Right lobe of liver (tissue), 6 donors: Measurements from ENCODE around the gene SORBS2. TPM values are rescaled to one million over a fixed set of nuclear protein-coding genes. Genes with fewer than 3 reads are reported as not detected.

Source experiments
- ATAC-seq, 4 donors: fragments of 200-7000 bp; cut with Tn5 transposase; one replicate each; pipeline ENCODE4 v1.9.1; 2020; ENCODE audit warnings: mild to moderate bottlenecking in 4 of 4, moderate library complexity in 4 of 4
- DNase-seq, 3 donors: peaks; one replicate each; pipeline ENCODE4 v3.0.0-alpha.2; 2020
- H3K27ac ChIP-seq, 3 donors: fragments of 200-600 bp; one replicate each; pipeline ENCODE4 v1.8.0; 2022
- H3K27me3 ChIP-seq, 2 donors: fragments of 200-600 bp; one replicate each; pipeline ENCODE4 v1.8.0; 2022
- H3K36me3 ChIP-seq, 4 donors: fragments of 200-600 bp; sonication (generic) in 1 of 4; one replicate each; pipeline versions ENCODE4 v1.5.1 to v1.8.0; 2017 to 2022; ENCODE audit warnings: control low read depth in 1 of 4
- H3K4me1 ChIP-seq, 4 donors: fragments of 200-600 bp; sonication (generic) in 1 of 4; one replicate each; pipeline versions ENCODE4 v1.5.1 to v1.8.0; 2017 to 2022; ENCODE audit warnings: control low read depth in 1 of 4
- H3K4me3 ChIP-seq, 3 donors: fragments of 200-600 bp; one replicate each; pipeline ENCODE4 v1.8.0; 2022
- H3K9me3 ChIP-seq, 4 donors: fragments of 200-600 bp; sonication (generic) in 1 of 4; one replicate each; pipeline versions ENCODE4 v1.5.1 to v1.8.0; 2017 to 2022; ENCODE audit warnings: control low read depth in 1 of 4
- POLR2A ChIP-seq: fragments of 450-650 bp; IDR thresholded peaks from one replicate; pipeline ENCODE4 v1.6.1; 2017; ENCODE audit warnings: antibody characterized with exemption, mild to moderate bottlenecking
- WGBS: methylation state at CpG from one replicate; pipeline ENCODE4 v1.1.6; 2018; ENCODE audit warnings: low coverage, low lambda C conversion rate; ENCODE audit not compliant: insufficient coverage; ENCODE audit errors: missing lambda C conversion rate; 5-methylcytosine and 5-hydroxymethylcytosine counted together
- intact Hi-C, 2 donors: fragments of 100-400 bp; cut with DNase I; formaldehyde crosslinking; loops; one replicate each; pipeline versions ENCODE4 v1.11.2 to v1.14.1; 2022
- total RNA-seq, 6 experiments: library from RNA; depleted of rRNA in 2 of 6; stranded (reverse); fragments of >200 nt in 2 of 6; fragmentation: NEBNext Ultra II Directional in 3 of 6; extraction: Animal tissue kit (Norgen Biotek cat#: 25700) in 3 of 6; gene quantifications; one replicate each; pipeline versions ENCODE4 v1.1.0 to v1.2.4, GENCODE V29; 2016 to 2023
- TF ChIP-seq, protein P1 (sequence below), 4 donors: fragments of 200-600 bp in 3 of 4; fragments of 450-650 bp in 1 of 4; IDR thresholded peaks; one replicate each; pipeline versions ENCODE4 v1.5.1 to v1.8.0; 2016 to 2022; ENCODE audit warnings: antibody characterized with exemption in 4 of 4, mild to moderate bottlenecking in 2 of 4
- donor health status: DM: no; HTN: yes; CAD: no.
- donor health status: DM: no; HTN: no; CAD: no.
- donor health status: DM: no; HTN: no; CAD: no.
- donor health status: DM: no; HTN: yes; CAD: no.
- donor health status: DM: no; HTN: yes; CAD: no.

Gene SORBS2
- total RNA-seq, 6 experiments from 2014 or later, result 60.8 to 144 (median 107) TPM

DNA sequence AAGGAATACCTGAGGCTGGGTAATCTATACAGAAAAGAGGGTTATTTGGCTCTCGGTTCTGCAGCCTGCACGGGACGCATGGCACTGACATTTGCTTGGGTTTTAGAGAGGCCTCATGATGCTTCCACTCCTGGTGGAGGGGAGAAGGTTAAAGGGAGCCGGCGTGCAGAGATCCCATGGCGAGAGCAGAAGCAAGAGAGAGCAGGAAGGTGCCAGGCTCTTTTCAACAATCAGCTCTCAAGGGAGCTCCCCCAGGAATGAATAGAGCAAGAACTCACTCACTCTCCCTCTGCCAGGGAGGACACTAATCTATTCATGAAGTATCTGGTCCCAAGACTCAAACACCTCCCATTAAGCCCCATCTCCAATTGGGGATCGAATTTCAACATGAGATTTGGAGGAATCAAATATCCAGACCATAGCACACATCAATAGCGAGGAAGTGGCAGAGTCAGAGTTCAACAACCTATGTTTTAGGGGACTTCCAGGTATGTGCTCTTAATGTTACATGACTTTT, 109.8 kb downstream of the SORBS2 start:
- peaks cover 0 to 14% (median 0%) of the 10 kb centered on the region in 4 donors for H3K4me1 ChIP-seq
- intact Hi-C loops, result no loop called here
- 83% methylated on average over 8 of the region's 8 CpGs for WGBS
- no peaks in the 10 kb centered on the region for H3K27me3 ChIP-seq
- TF ChIP-seq, protein P1, sequence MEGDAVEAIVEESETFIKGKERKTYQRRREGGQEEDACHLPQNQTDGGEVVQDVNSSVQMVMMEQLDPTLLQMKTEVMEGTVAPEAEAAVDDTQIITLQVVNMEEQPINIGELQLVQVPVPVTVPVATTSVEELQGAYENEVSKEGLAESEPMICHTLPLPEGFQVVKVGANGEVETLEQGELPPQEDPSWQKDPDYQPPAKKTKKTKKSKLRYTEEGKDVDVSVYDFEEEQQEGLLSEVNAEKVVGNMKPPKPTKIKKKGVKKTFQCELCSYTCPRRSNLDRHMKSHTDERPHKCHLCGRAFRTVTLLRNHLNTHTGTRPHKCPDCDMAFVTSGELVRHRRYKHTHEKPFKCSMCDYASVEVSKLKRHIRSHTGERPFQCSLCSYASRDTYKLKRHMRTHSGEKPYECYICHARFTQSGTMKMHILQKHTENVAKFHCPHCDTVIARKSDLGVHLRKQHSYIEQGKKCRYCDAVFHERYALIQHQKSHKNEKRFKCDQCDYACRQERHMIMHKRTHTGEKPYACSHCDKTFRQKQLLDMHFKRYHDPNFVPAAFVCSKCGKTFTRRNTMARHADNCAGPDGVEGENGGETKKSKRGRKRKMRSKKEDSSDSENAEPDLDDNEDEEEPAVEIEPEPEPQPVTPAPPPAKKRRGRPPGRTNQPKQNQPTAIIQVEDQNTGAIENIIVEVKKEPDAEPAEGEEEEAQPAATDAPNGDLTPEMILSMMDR (IDR thresholded peaks at IDR 0.05), result no peak
- no peak for TF ChIP-seq POLR2A
- DNase-seq (no peak), ATAC-seq (peak in 3 of 4 donors; percentile 11 to 23 (median 19))
- H3K27ac ChIP-seq, result no peak overlapping the region
- no peaks in the 10 kb centered on the region for H3K36me3 ChIP-seq
- no peak overlapping the region for H3K4me3 ChIP-seq
- H3K9me3 ChIP-seq, result peaks cover 0 to 6% (median 0%) of the 10 kb centered on the region in 4 donors

DNA sequence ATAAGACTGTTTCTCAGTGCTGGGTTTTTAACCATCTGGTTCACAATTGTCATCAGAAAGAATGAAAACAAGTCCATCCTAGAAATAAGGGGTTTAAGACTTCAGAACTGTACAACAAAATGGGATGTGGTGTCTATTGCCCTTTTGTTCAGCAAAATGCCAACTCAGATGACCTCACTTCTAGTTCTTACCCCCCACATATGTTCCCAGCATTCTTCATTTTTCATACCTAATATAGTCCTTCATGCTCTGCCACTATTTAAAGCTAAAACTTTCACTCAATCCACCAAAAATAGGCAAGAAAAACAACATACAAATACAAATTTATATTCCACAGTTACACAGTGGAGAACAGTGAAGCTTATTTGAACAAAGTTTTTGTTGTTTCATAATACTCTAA, 111.4 kb downstream of the SORBS2 start:
- Histone ChIP-seq H3K4me1 (peaks cover 0 to 22% (median 4%) of the 10 kb centered on the region in 4 donors), H3K9me3 (no peaks in the 10 kb centered on the region), H3K4me3 (no peak overlapping the region), H3K36me3 (no peaks in the 10 kb centered on the region), H3K27ac (peak overlapping the region in 2 of 3 donors; percentile 28 to 38), H3K27me3 (no peaks in the 10 kb centered on the region)
- TF ChIP-seq, protein P1 (IDR thresholded peaks at IDR 0.05), result no peak
- no peak for TF ChIP-seq POLR2A
- DNase-seq (no peak), ATAC-seq (peak; percentile 12 to 43 (median 40))
- intact Hi-C loops, result no loop called here

DNA sequence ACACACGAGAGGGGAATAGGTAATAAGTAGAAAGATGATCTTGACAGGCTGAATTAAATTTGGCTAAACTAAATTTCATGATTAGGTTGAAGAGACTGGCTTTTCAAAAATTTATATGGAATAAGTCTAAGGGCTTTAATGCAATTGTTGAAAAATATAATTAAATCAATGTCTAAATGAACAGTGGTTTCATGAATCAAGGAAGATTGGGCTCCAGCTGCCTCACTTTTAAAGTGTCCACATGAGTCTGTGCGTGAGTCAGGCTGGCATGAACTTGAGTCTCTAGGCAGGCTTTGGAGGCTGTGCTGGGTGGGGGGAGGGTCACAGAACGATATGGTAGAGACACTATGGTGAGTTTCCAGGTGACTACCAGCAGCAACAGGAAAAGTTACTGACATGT, 111.9 kb downstream of the SORBS2 start:
- no peak for TF ChIP-seq POLR2A
- TF ChIP-seq, protein P1 (IDR thresholded peaks at IDR 0.05), result no peak
- H3K9me3 ChIP-seq, result no peaks in the 10 kb centered on the region
- 27% methylated on average over 3 of the region's 3 CpGs for WGBS
- H3K4me3 ChIP-seq, result no peak overlapping the region
- no peak for DNase-seq
- no peaks in the 10 kb centered on the region for H3K27me3 ChIP-seq
- peaks cover 0 to 22% (median 4%) of the 10 kb centered on the region in 4 donors for H3K4me1 ChIP-seq
- ATAC-seq, result peak; percentile 52 to 62 (median 53)
- H3K36me3 ChIP-seq, result no peaks in the 10 kb centered on the region
- intact Hi-C loops, result no loop called here
- H3K27ac ChIP-seq, result peak overlapping the region in 1 of 3 donors; percentile 38

DNA sequence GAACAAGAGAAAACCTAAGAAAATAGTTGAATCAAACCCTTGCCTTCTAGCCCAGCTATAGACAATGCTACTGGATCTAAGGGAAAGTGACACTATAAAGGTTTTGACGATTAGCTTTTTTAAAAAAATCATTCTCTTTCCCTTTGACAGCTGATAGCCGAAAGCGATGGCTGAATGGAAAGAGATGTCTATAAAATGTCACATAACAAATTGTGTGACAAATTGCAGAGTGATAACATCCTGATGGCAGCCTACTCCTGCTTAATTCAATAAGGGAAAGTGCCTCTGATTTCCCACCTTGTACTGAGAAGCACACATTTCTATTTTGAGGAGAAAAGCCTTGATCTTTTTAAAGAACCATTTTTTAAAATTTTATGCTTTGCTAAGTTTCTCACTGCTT, 114.5 kb downstream of the SORBS2 start:
- WGBS, result 85% methylated on average over 3 of the region's 3 CpGs
- no peak overlapping the region for H3K4me3 ChIP-seq
- no peaks in the 10 kb centered on the region for H3K9me3 ChIP-seq
- ATAC-seq, result no peak
- peaks cover 0 to 22% (median 4%) of the 10 kb centered on the region in 4 donors for H3K4me1 ChIP-seq
- DNase-seq, result no peak
- H3K27me3 ChIP-seq, result no peaks in the 10 kb centered on the region
- TF ChIP-seq POLR2A, result no peak
- TF ChIP-seq, protein P1 (IDR thresholded peaks at IDR 0.05), result no peak
- no peaks in the 10 kb centered on the region for H3K36me3 ChIP-seq
- intact Hi-C loops, result no loop called here
- H3K27ac ChIP-seq, result no peak overlapping the region
